T-helper 2 cell treated with Interferon-gamma antibody and Interleukin-4, amounts not matched to agents 100 ng/mL and 5 ng/mL, for 36 hours (primary cell): ENCODE data around the gene MZT2A. TPM values are rescaled to one million over a fixed set of nuclear protein-coding genes. Genes with fewer than 3 reads are reported as not detected.
"Not testable (repeated sequence)": the region's sequence is repeated elsewhere in the genome, so short reads cannot be mapped to it uniquely, and the experiment has no call there.

Source experiments
- intact Hi-C: fragments of 100-400 bp; cut with micrococcal nuclease; formaldehyde crosslinking; loops from one replicate; pipeline ENCODE4 v1.15.1; 2023
- total RNA-seq: library from RNA; stranded (reverse); gene quantifications from 2 replicates; pipeline ENCODE4 v1.2.3, GENCODE V29; 2022

The MZT2A gene
- total RNA-seq, 1 donor from 2014 or later: 143 TPM

DNA sequence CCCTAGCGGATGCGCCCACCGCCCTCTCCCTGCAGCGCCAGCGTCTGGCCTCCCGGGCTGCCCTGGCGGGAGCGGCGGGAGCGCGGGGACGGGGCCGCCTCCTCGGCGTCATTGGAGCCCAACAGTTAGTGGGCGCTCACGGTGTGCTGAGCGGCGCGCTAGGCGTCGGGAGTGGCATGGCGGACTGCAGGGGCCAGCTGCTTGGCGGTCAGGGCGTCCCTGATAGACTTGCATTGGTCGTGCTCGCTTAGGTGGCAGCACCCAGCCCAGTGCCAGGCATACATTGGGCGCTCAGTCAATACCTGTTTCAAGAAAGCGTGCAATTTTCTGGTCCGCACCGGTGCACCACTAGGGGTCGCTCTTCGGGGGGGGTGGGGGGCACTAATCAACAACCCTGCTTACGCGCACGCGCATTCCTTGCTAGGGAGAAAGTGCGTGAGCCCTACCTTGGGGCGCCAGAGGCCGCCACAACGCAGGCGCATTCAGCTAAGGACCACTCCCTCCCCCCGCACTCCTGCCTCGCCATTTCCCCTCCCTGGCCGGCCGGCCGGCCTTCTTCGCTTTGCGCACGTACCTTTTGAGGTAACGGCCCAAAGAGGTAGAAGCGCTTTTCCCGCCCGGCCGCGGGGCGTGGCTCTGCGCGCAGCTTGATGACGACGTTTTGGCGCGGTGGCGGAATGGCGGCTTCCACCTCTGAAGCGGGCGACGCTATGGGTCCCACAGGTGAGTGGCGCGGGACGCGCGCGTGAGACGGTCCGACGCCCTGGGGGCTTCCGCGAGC is 411 bp upstream of the MZT2A start:
- intact Hi-C loops: loop anchor here (1.0 to 5.0 kb wide), 7 partner anchors 35 to 1310 kb away; partner anchors contain the start of genes CCDC74A, FAM168B, IMP4 and MZT2B

GRCh38 chr2:131491469-131491836 is 744 bp downstream of the MZT2A start:
- intact Hi-C loops: loop anchor here (5.0 kb wide), 2 partner anchors 1149 to 1309 kb away; partner anchors contain the start of genes IMP4, MZT2B and SMPD4

DNA sequence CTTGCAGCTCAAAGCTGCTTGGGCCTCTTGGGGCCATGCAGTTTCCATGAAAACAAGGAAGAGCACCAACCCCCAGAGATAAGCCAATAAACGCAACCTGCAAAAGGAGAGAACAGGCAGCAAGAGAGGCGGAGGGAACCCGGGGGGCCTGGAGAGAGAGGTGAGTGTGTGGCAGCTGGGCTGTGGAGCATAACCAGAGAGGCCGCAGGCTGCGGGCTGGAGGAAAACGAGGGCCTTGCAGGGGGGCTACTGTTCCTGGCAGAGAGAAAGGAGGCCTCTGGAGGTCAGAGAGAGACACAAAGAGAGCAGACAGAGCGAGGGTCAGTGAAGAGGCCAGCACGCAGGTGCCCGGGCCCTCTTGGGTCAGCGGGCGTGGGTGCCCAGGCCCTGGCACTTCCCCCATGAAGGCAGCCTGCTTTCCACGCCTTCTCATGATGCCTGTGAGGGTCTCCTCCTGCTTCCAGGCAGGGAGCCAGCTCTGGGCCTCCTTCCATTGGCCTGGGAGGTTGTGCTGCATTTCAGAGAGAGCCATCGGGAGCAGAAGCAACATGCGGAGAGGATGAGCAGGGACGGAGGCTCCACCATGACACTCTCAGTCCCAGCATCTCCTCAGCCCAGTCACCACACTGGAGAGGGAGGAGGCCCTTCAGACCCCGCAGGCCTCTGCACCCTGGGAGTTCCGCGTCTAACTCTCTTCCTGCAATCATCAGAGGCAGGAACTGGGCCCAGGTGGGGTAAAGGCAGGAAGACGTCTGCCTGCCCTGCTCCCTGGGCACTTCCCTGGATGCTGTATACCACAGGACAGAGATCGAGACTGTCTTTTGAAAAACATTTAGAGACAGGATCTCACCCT is 1.4 kb downstream of the MZT2A start:
- intact Hi-C loops: loop anchor here (5.0 kb wide), 2 partner anchors 1149 to 1309 kb away; partner anchors contain the start of genes IMP4, MZT2B and SMPD4

DNA sequence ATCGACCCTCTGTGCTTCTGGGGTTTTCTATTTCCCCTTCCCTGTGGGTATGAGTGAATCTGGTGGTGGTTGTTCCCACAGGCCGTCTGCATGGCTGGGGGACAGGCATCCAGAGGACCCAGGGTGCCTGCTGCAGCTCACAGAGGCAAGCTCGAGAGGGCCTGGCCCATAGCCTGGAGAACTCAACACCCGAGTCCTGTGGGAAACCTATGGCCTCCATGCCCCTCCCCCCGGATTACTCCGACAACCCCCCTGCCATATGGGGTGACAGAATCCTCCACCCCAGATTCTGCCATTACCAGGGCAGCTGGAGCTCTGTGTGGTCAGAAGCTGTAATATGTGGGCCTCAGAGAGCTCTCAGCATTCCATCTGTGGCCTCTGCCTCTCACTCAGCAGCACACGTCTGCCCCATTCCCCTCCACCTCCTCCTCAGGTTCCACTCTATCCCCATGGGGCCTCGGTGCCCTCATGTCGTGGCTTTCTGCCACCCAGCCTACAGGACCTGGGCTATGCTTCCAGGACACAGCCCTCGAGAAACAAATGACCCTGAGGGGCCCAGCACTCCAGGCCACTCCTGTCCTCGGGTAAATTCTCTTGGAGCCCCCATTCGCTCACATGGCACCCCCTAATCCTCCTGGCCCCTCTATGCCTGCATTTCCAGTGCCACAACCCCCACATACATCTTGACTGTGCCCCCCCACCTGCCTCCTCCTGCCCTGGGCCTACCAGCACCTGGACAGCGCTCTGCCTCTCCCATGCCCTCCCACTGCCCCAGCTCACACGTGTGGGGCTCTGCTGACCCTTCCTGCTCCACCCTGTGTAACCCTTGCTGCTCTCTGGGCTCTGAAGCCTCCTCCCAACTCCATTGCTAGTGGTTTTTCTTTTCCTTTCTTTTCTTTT is 3.6 kb downstream of the MZT2A start:
- intact Hi-C loops: no loop called here

DNA sequence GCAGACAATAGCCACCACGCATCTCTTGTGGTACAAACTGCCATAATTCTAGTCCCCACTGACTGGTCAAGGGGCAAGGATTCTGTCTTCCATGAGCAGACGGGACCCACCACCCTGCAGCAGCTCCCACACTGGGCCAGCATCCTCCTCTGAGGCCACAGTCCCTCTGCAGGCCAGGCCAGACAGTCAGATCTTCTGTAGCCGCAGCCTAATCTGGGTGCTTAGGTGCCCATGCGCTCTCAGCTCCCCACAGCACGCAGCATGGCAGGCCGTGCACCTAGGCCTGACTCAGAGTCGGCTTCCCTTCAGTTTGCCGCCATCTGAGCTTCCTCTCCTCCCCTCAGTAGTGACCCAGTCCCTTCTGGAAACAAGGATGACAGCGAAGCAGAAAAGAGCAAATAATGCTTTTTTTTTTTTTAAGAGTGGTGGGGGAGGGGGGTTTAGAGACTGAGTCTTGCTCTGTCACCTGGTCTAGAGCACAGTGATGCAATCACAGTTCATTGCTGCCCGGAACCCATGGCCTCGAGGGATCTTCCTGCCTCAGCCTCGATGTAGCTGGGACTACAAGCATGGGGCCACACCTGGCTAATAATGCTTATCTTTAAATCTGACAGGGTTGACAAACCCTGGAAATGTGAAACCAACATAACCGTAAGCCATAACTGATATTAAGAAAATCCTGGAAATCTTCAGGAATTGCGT is 5.8 kb downstream of the MZT2A start:
- intact Hi-C loops: not testable (repeated sequence)

DNA sequence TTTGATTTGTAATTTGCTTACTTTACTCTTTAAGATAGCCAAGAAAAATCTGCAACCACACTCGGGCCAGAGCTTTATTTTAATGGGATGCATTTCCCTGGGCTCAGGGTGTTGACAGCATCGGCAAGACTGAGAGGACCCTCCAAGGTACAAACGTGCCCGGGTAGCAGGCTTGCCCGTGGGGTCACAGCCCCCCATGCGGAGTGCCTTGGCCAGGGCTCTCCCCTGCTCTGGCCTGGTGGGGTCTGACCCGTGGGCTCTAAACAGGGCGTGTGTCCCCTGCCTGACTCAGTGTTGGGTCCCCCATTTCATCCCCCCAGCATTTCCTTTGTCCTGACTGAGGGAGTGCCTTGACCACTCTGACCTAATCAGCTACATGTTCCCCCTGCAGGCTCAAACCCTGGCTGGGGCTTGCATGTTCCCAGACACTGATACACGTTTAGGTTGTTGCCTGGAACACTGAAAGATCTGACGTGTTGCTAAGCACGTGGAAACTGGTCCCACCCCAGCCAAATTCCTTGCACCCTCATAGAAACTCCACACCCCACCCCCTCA is 7.2 kb downstream of the MZT2A start:
- intact Hi-C loops: not testable (repeated sequence)

GRCh38 chr2:131483981-131484820 is 8.0 kb downstream of the MZT2A start:
- intact Hi-C loops: not testable (repeated sequence)

GRCh38 chr2:131482506-131483155 is 9.6 kb downstream of the MZT2A start:
- intact Hi-C loops: not testable (repeated sequence)

GRCh38 chr2:131480351-131480750 is 11.8 kb downstream of the MZT2A start:
- intact Hi-C loops: not testable (repeated sequence)

DNA sequence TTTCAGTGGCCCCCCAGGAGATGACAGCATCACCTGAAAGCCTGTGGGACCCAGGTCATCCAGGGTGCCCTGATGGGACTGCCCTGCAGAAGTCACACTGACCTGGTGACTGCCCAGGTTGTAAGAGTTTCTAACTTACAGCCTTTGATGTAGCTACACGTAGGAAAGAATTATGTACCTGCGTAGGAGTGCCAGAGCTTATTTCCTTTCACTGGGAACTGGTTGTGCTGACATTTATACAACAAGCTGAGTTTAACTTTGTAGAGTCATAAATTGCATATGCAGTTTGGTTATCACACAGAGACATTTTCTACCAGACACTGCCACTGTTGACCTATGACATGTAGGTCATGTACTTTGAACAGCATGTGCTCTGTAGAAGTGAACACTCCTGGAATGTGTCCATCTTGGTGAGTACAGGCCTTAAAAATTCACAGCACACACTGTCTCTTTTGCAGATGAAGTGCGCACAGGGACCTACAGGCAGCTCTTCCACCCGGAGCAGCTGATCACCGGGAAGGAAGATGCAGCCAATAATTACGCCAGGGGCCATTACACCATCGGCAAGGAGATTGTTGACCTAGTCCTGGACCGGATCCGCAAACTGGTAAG is 13.2 kb downstream of the MZT2A start:
- intact Hi-C loops: not testable (repeated sequence)

GRCh38 chr2:131478074-131478849 is 13.9 kb downstream of the MZT2A start:
- intact Hi-C loops: not testable (repeated sequence)

DNA sequence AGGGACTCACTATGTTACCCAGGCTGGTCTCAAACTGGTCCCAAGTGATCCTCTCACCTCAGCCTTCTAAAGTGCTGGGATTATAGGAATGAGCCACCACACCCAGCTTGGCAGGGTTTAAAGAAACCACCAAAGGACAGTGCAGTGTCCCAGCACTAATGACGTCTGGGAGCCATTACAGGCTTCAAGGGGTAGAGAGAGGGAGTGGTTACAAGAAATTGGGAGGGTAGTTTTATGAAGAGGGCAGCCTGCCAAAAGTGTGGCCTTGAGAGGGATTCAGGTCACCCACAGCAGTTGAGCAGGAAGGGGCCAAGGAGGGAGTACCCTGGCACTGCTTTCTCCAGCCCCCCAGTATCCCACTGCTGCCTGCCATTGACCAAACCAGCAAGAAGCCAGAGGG is 15.0 kb downstream of the MZT2A start:
- intact Hi-C loops: not testable (repeated sequence)

DNA sequence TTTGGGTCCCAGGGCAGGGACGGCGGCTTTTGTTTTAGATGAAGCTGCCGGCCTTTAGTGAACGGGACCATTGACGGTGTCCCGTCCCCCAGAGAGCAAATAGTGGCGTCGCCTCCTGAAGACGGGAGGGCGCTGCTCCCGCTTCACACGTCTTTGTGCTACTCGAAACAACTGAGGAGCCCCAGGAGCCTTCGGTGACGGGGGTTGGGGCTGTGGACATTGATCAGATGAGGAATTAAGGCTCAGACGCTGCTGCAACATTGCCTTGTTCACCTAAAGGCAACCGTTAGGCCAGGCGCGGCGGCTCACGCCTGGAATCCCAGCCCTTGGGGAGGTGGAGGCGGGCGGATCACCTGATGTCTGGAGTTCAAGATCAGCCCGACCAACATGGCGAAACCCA is 15.8 kb downstream of the MZT2A start:
- intact Hi-C loops: not testable (repeated sequence)

- intact Hi-C loops: no loop called here
Measured at GRCh38 chr2:131475831-131476230, 16.4 kb downstream of the MZT2A start, which contains the start of gene TUBA3D. TUBA3D (plus strand) TSS chr2:131476119; CDS start chr2:131476200, 81 bp downstream.

GRCh38 chr2:131473266-131473665 is 18.9 kb downstream of the MZT2A start:
- intact Hi-C loops: not testable (repeated sequence)

GRCh38 chr2:131471624-131472023 is 20.6 kb downstream of the MZT2A start:
- intact Hi-C loops: not testable (repeated sequence)

GRCh38 chr2:131470944-131471343 is 21.3 kb downstream of the MZT2A start:
- intact Hi-C loops: not testable (repeated sequence)
